HG02938 (cell line): ENCODE data around the gene ATP2C1.
"Not testable (repeated sequence)": the region's sequence is repeated elsewhere in the genome, so short reads cannot be mapped to it uniquely, and the experiment has no call there.

Source experiments
- ATAC-seq: cut with Tn5 transposase; IDR thresholded peaks from one replicate; pipeline ENCODE4 v1.9.1; 2021; ENCODE audit warnings: mild to moderate bottlenecking, moderate library complexity; ENCODE audit not compliant: unreplicated experiment

Gene ATP2C1

GRCh38 chr3:130893376-130894129 lies at the start of gene ATP2C1:
Gene ATP2C1 (plus strand): TSS chr3:130894084. CDS start chr3:130894770, 686 bp downstream.
- ATAC-seq, result peak; percentile 89

GRCh38 chr3:130844462-130844861 lies 49.4 kb upstream of the ATP2C1 start:
- no peak for ATAC-seq

- ATAC-seq, result no peak
Observed at GRCh38 chr3:130846181-130846580, 47.7 kb upstream of the ATP2C1 start.

DNA sequence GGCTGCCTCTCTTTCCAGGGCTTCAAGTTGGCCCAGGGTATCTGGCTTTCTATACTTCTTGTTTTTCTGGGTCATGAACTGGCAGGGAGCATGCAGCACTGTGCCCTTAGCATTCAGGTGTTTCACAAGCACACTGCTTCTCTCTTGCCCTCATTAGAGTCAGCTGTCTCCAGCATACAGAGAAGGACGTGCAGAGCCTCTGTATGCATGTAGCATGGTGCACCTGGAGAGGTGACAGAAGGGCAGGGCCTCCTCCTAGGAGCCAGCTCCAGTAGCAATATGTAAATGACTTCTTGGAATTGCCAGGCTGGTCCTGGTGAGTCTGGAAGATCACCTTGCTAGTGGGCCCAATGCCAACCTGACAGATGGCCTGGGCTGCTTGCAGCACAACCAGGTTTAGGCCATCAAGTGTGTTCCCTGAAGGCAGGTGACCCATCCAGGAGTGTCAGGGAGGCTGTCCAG lies 44.8 kb upstream of the ATP2C1 start:
- ATAC-seq, result no peak

GRCh38 chr3:130850044-130850797 lies 43.7 kb upstream of the ATP2C1 start:
- peak; percentile 74 for ATAC-seq

- ATAC-seq, result no peak
Observed at GRCh38 chr3:130850843-130851242, 43.0 kb upstream of the ATP2C1 start.

- ATAC-seq, result no peak
Observed at GRCh38 chr3:130851277-130851676, 42.6 kb upstream of the ATP2C1 start.

DNA sequence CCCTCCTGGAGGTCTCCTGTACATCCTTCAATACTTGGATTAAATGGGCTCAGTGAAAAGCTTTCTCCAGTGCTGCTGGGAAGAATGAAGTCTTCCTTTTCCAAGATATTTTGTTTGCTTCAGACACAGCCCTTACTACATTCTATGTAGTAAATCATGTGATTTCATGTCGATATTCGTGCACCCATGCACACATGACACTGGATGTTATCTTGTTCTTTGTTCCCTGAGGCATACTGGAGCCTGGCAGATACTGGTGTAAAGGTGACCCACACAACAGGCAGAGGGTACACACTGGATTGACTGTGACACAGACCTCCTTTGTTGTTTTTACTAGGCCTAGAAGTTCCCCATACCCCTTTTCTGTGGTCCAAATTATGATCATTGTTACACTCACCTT lies 40.3 kb upstream of the ATP2C1 start:
- no peak for ATAC-seq

DNA sequence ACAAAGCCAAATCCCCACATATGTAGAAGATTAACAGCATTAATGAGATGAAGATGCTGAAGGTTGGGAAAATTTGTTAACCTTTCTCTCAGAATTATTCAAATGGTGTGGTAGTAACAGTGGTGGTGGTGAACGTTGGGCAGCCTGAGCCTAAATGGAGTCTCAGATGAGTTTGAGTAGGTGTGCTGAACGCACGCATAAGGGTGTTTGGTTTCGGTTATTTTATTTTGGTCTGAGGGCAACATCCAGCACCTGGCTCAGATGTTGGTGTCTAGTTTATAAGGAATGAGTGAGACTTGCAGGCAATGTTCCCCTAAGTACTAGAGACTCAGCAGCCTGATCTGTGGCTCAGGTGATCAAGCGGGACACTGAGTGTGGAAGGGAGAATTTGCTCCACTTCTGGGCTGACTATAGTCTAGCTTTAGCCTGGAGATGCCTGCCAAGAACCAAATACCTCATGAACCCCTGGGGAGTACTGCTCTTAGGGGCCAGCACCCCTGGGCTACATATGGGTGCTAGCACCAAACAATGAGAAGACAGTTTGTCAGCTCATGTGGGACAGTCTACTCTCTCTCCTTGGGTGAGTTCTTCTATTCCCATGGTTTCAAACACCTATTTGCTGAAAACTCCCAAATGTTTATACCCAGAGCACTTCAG lies 39.5 kb upstream of the ATP2C1 start:
- peak; percentile 30 for ATAC-seq

DNA sequence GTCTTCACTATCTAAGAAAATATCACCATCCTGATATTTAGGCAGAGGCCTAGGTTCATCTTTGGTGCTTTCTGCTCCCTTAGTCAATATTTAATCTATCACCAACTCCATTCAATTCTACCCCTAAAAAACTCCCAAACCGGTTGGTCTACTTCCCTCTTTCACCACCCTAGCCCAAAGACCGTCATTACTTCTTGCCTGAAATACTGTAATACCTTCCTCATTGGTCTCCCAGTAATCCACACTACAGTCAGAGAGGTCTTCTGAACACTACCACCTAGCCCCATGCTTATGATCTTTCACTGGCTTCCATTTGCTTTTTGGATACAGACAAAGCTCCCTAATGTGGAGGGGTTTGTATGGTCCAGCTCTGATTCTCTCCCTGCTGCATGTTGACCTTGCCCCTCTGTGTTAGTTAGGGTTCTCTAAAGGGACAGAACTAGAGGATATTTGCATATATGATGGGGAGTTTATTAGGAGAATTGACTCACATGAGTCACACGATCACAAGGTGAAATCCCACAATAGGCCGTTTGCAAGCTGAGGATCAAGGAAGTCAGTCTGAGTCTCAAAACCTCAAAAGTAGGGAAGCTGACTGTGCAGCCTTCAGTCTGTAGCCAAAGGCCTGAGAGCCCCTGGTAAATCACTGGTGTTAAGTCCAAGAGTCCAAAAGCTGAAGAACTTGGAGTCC lies 36.4 kb upstream of the ATP2C1 start:
- no peak for ATAC-seq

GRCh38 chr3:130862130-130862529 lies 31.8 kb upstream of the ATP2C1 start:
- ATAC-seq, result not testable (repeated sequence)

GRCh38 chr3:130865489-130865888 lies 28.4 kb upstream of the ATP2C1 start:
- no peak for ATAC-seq

GRCh38 chr3:130866327-130866726 lies 27.6 kb upstream of the ATP2C1 start:
- no peak for ATAC-seq

- ATAC-seq, result no peak
Observed at GRCh38 chr3:130870423-130870822, 23.5 kb upstream of the ATP2C1 start.

DNA sequence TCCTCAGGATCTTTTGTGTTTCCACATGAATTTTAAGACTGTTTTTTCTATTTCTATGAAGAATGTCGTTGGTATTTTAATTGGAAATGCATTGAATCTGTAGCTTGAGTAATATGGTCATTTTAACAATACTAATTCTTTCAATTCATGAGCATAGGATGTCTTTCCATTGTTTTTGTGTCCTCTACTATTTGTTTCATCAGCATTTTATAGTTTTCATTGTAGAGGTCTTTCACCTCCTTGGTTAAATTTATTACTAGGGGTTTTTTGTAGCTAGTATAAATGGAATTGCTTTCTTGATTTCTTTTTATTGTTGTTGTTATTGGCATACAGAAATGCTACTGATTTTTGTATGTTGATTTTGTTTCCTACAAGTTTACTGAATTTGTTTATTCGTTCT lies 17.3 kb upstream of the ATP2C1 start:
- no peak for ATAC-seq

- no peak for ATAC-seq
Observed at GRCh38 chr3:130878464-130878863, 15.4 kb upstream of the ATP2C1 start.

DNA sequence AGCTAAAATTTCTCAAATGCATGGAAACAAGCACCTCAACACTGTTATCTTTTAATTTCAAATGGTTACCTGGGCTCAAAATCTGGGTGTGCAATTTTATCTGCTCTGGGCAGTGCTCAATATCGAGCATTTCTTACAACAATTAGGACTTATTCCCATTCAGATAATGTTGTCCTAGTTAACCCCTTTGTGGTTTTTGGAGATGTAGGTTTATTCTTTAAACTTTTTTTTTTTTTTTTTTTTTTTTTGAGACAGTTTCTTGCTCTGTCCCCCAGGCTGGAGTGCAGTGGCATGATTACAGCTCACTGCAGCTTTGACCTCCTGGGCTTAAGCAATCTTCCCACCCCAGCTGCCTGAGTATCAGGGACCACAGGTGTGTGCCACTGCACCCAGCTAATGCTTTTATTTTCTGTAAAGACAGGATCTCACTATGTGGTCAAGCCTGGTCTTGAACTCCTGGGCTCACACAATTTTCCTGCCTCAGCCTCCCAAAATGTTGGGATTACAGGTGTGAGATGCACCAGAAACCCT lies 4.4 kb upstream of the ATP2C1 start:
- no peak for ATAC-seq

- peak; percentile 31 for ATAC-seq
Observed at GRCh38 chr3:130892759-130893375, 1.0 kb upstream of the ATP2C1 start.

DNA sequence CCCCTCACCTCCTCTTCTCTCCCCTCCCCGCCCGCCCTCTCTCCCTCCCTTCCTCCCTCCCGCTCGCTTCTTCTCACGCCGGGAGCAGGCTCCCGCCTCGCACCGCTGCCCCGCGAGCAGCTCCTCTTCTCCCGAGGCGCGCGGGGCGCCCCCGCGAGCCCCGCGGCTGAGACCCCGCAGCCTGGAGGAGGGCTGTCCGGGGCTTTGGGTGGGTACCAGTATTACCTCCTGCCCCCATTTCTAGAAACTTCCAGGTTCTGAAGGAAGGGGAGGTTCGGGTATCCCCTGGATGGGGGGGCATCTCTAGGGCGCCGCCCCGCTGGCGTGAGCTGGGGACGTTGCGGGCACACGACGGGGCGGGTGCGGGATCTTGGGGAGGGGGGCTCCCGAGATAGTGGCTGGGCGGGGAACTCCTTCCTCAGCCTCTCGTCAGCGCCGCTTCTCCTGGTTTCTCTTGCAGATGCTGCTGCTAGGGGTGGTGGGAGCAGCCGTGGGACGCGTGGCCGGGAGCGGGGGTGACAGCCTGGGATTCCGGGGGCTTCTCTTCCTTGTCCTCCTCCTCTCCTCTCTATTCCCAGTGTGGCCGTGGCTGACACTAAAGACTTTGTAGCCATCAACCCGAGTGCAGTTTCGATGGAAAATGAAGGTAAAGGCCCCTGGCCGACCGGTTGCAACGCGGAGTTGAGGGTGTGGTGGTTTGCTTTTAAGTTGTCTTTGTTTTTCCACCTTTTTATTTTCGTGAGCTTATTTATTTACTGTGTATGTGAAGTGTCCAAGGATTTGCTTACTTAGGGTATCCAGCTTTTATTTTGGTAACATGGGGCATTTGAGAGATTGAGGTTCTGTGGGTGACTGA lies 474 bp downstream of the ATP2C1 start:
- ATAC-seq, result no peak

DNA sequence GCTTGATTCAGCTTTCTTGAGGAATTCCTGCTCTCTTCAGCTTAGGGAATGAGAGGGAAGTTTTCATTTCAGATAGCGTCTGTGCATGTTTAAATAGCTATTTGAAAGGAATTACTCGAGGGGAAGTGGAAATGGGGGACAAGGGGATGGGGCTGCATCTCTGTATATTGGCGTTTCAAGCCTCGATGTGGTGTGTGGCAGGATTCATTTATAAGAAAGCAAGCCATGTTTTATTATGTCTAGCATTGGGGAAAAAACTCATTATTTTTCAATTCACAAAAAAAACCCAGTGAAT lies 1.0 kb downstream of the ATP2C1 start:
- ATAC-seq, result no peak
